Measurements from ENCODE around the gene KLHL21. TPM values are rescaled to one million over a fixed set of nuclear protein-coding genes. Genes with fewer than 3 reads are reported as not detected.

KLHL21 gene
- total RNA-seq, 1 experiment from 2014 or later: 21.6 TPM

- intact Hi-C loops (cut with micrococcal nuclease; ENCODE audit: unreplicated experiment): loop anchor here (10.0 kb wide), 2 partner anchors 47 to 107 kb away; partner anchors contain the start of genes NOL9, PLEKHG5 and TAS1R1
- H3K36me3 Mint-ChIP-seq (ENCODE audit: insufficient read depth, unreplicated experiment): peaks cover 50% of the 10 kb centered on the region
- TF ChIP-seq CTCF (IDR thresholded peaks at IDR 0.05; ENCODE audit: insufficient read depth in 1 of 2, low read depth in 1 of 2, low read length in 1 of 2, severe bottlenecking in 1 of 2, unreplicated experiment in 1 of 2): no peak
- H3K27ac Mint-ChIP-seq (ENCODE audit: unreplicated experiment): peak overlapping the region; percentile 97
- H3K9me3 Mint-ChIP-seq (ENCODE audit: unreplicated experiment): no peaks in the 10 kb centered on the region
- ChIA-PET POLR2A (interaction anchor here (0.6 to 1.0 kb wide), 2 partner anchors 14 to 80 kb away, joined by 3 to 4 read pairs; no protein-coding TSS in a partner anchor), CTCF (interaction anchor here (0.5 to 0.6 kb wide), 2 partner anchors 54 to 192 kb away, joined by 3 to 6 read pairs; no protein-coding TSS in a partner anchor)
- peak overlapping the region; percentile 56 for H3K4me3 ChIP-seq (ENCODE audit: low read depth, low read length)
- no peaks in the 10 kb centered on the region for H3K4me1 Mint-ChIP-seq (ENCODE audit: low read depth, unreplicated experiment)
- no peaks in the 10 kb centered on the region for H3K9me3 ChIP-seq
- H3K4me3 Mint-ChIP-seq (ENCODE audit: unreplicated experiment): peak overlapping the region; percentile 96
- peaks cover 9% of the 10 kb centered on the region; the same call in 1 of the 2 replicates for H3K4me1 ChIP-seq
- peak in 1 of 2 experiments; percentile 38 for DNase-seq
- no peaks in the 10 kb centered on the region for H3K27me3 ChIP-seq (replicated peaks; ENCODE audit: control insufficient read depth, insufficient read depth, low read length)
- H3K27me3 Mint-ChIP-seq (ENCODE audit: insufficient read depth, unreplicated experiment): no peaks in the 10 kb centered on the region
- H3K36me3 ChIP-seq (ENCODE audit: control insufficient read depth, insufficient read depth, low read length): peaks cover 6% of the 10 kb centered on the region
- no TSS peak for BruUV-seq (replicated peaks)
These were observed 573 bp downstream of the KLHL21 start for GRCh38 chr1:6601923-6602668.

- H3K9me3 ChIP-seq: no peaks in the 10 kb centered on the region
- no TSS peak for BruUV-seq (replicated peaks)
- ChIA-PET POLR2A (interaction anchor here (0.6 to 1.0 kb wide), 2 partner anchors 14 to 79 kb away, joined by 3 to 4 read pairs; no protein-coding TSS in a partner anchor), CTCF (interaction anchor here (0.5 kb wide), 1 partner anchor 191 kb away, joined by 6 read pairs; no protein-coding TSS in a partner anchor)
- no peaks in the 10 kb centered on the region for H3K9me3 Mint-ChIP-seq (ENCODE audit: unreplicated experiment)
- H3K36me3 ChIP-seq (ENCODE audit: control insufficient read depth, insufficient read depth, low read length): peaks cover 6% of the 10 kb centered on the region
- peak overlapping the region; percentile 97 for H3K27ac Mint-ChIP-seq (ENCODE audit: unreplicated experiment)
- H3K4me1 ChIP-seq: peaks cover 9% of the 10 kb centered on the region; the same call in 1 of the 2 replicates
- peak overlapping the region; percentile 96 for H3K4me3 Mint-ChIP-seq (ENCODE audit: unreplicated experiment)
- no peak for DNase-seq
- no peaks in the 10 kb centered on the region for H3K4me1 Mint-ChIP-seq (ENCODE audit: low read depth, unreplicated experiment)
- no peaks in the 10 kb centered on the region for H3K27me3 ChIP-seq (replicated peaks; ENCODE audit: control insufficient read depth, insufficient read depth, low read length)
- peaks cover 58% of the 10 kb centered on the region for H3K36me3 Mint-ChIP-seq (ENCODE audit: insufficient read depth, unreplicated experiment)
- no peak for TF ChIP-seq CTCF (IDR thresholded peaks at IDR 0.05; ENCODE audit: insufficient read depth in 1 of 2, low read depth in 1 of 2, low read length in 1 of 2, severe bottlenecking in 1 of 2, unreplicated experiment in 1 of 2)
- no peaks in the 10 kb centered on the region for H3K27me3 Mint-ChIP-seq (ENCODE audit: insufficient read depth, unreplicated experiment)
- intact Hi-C loops (cut with micrococcal nuclease; ENCODE audit: unreplicated experiment): loop anchor here (10.0 kb wide), 2 partner anchors 46 to 106 kb away; partner anchors contain the start of genes NOL9, PLEKHG5 and TAS1R1
- peak overlapping the region; percentile 56 for H3K4me3 ChIP-seq (ENCODE audit: low read depth, low read length)
These were observed 1.4 kb downstream of the KLHL21 start for GRCh38 chr1:6601049-6601922.

Measured in Caco-2 (cell line).